K562 (cell line): ENCODE measurements around the gene COX18. TPM values are rescaled to one million over a fixed set of nuclear protein-coding genes. Genes with fewer than 3 reads are reported as not detected.
A peak's percentile ranks its signal among the peaks of the same experiment; 100 is the strongest.

Experiments used
- CBFA2T3 ChIP-seq: fragments of 450-650 bp; IDR thresholded peaks from 2 replicates; pipeline ENCODE4 v1.6.1; 2017
- ETS2 ChIP-seq: IDR thresholded peaks from 2 replicates; pipeline ENCODE4 v1.6.1; 2016; ENCODE audit warnings: borderline replicate concordance, missing genetic modification characterization, mild to moderate bottlenecking, moderate library complexity, missing compliant biosample characterization; ENCODE audit not compliant: poor library complexity, severe bottlenecking
- KLF6 ChIP-seq: fragments of 250-450 bp; sonication (Bioruptor Pico); IDR thresholded peaks from 2 replicates; pipeline ENCODE4 v1.4.0; 2020; ENCODE audit warnings: mild to moderate bottlenecking, moderate library complexity, borderline replicate concordance
- NCOR1 ChIP-seq: fragments of 450-650 bp; IDR thresholded peaks from 2 replicates; pipeline ENCODE4 v1.6.1; 2016; ENCODE audit warnings: mild to moderate bottlenecking, moderate library complexity
- SPI1 ChIP-seq: IDR thresholded peaks from 2 replicates; pipeline ENCODE4 v1.6.1; 2011; ENCODE audit warnings: low read depth, low read length, control low read depth, borderline replicate concordance
- TARDBP ChIP-seq: fragments of 450-650 bp; IDR thresholded peaks from 2 replicates; pipeline ENCODE4 v1.6.1; 2016
- XRCC3 ChIP-seq: fragments of 450-650 bp; IDR thresholded peaks from 2 replicates; pipeline ENCODE4 v1.6.1; 2017; ENCODE audit warnings: mild to moderate bottlenecking, moderate library complexity
- XRCC5 ChIP-seq: fragments of 200-400 bp; formaldehyde crosslinking; IDR thresholded peaks from 2 replicates; pipeline ENCODE4 v1.6.1; 2017; ENCODE audit warnings: low read depth, mild to moderate bottlenecking, low read length
- ZBTB17 ChIP-seq: fragments of 450-650 bp; formaldehyde crosslinking; IDR thresholded peaks from 2 replicates; pipeline ENCODE4 v1.4.0; 2020; ENCODE audit warnings: mild to moderate bottlenecking
- ZNF699 ChIP-seq: fragments of 250-450 bp; sonication (Bioruptor Pico); IDR thresholded peaks from 2 replicates; pipeline ENCODE4 v1.8.0; 2021; ENCODE audit warnings: mild to moderate bottlenecking, moderate library complexity; ENCODE audit not compliant: insufficient replicate concordance
- polyA plus RNA-seq, 8 experiments: library from polyadenylated mRNA; depleted of rRNA in 4 of 8; stranded (reverse) in 5 of 8; unstranded in 3 of 8; fragments of >200 nt; fragmentation: Nextera tagmentation in 2 of 8; fragmentation: Illumina TruSeq in 1 of 8; extraction: Ambion mirVana in 2 of 8; extraction: Trizol in 1 of 8; gene quantifications; 2 replicates each; pipeline versions ENCODE4 v1.2.1 to v1.2.3, GENCODE V29; 2011 to 2014; ENCODE audit warnings: inconsistent platforms in 1 of 8, missing spikeins in 1 of 8
- total RNA-seq, 7 experiments: library from RNA; depleted of rRNA in 6 of 7; stranded (reverse); fragments of >200 nt in 6 of 7; fragmentation: Illumina TruSeq in 2 of 7; extraction: Trizol in 2 of 7; gene quantifications; 2 replicates each; pipeline versions ENCODE4 v1.2.1 to v1.2.3, GENCODE V29; 2011 to 2021; ENCODE audit warnings: low replicate concordance in 1 of 7
- TF ChIP-seq, protein P1 (sequence below): IDR thresholded peaks from 2 replicates; pipeline ENCODE4 v1.6.1; 2012; ENCODE audit warnings: low read depth, low read length, improper control_type of control experiment, borderline replicate concordance
- TF ChIP-seq, protein P2 (sequence below): sonication (generic); formaldehyde crosslinking; IDR thresholded peaks from 2 replicates; pipeline ENCODE4 v1.8.0; 2022; ENCODE audit warnings: mild to moderate bottlenecking, low read depth, missing genetic modification reagents
- TF ChIP-seq, protein P3 (sequence below): sonication (generic); formaldehyde crosslinking; IDR thresholded peaks from 2 replicates; pipeline ENCODE4 v1.9.0; 2022; ENCODE audit warnings: mild to moderate bottlenecking, missing genetic modification reagents
- TF ChIP-seq, protein P4 (sequence below): sonication (generic); formaldehyde crosslinking; IDR thresholded peaks from 2 replicates; pipeline ENCODE4 v1.8.1; 2023; ENCODE audit warnings: missing genetic modification reagents, mild to moderate bottlenecking, borderline replicate concordance
- TF ChIP-seq, protein P5 (sequence below): fragments of 450-650 bp; IDR thresholded peaks from 2 replicates; pipeline ENCODE4 v1.7.1; 2018; ENCODE audit warnings: mild to moderate bottlenecking, low read depth; ENCODE audit not compliant: partially characterized antibody

COX18 gene
- total and polyA plus RNA-seq, 9 of the 15 experiments (the other 6 are each of a cell fraction or from before 2014, with no cell fraction given), result 7.0 to 21.3 (median 14.7) TPM

DNA sequence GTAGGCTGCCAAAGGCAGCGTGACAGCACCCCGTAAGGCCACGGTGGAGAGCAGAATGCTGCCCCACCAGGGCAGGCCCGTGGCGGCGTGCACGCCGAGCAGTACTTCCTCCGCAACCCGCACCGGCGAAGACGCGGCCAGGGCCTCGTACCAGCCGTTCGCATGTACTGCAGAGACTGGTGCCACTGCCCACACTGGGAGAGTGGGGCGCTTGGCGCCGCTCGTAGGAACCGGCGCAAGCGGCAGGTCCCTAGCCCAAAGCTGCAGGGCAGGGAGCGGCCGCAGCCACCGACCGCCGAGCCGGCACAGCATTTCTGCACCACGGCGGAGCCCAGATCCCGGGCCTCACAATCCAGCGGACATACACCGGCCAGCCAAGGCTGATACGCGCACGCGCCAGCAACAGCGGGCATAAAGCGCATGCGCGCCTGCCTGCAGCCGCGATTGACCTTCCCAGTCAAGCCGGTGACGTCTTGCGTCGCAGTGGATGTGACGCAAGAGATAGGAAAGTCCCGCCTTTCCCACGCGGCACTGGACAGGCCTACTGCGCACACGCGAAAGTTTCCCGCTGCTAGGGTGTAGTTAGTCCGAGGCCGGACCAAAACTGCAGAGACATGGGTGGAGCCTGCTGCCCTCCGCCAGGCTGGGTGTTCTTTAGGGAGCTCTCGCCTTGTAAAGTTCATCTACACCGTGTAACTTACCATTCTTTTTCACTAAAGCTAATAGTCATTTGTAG, at the start of gene COX18 (continued):
- peak; percentile 23; the same call in 1 of the 2 replicates for TF ChIP-seq SPI1
- TF ChIP-seq ZBTB17 (CRISPR knock-in tag), result peak; percentile 81
- TF ChIP-seq TARDBP, result 0 out of 2 replicates have a peak, but pooled peaks have one; percentile 73
- no peak for TF ChIP-seq XRCC3
- TF ChIP-seq ETS2 (tag), result no peak
- no peak for TF ChIP-seq ZNF699
- TF ChIP-seq XRCC5, result no peak
- TF ChIP-seq, protein P1, sequence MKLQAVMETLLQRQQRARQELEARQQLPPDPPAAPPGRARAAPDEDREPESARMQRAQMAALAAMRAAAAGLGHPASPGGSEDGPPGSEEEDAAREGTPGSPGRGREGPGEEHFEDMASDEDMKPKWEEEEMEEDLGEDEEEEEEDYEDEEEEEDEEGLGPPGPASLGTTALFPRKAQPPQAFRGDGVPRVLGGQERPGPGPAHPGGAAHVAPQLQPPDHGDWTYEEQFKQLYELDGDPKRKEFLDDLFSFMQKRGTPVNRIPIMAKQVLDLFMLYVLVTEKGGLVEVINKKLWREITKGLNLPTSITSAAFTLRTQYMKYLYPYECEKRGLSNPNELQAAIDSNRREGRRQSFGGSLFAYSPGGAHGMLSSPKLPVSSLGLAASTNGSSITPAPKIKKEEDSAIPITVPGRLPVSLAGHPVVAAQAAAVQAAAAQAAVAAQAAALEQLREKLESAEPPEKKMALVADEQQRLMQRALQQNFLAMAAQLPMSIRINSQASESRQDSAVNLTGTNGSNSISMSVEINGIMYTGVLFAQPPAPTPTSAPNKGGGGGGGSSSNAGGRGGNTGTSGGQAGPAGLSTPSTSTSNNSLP, result no peak
- no peak for TF ChIP-seq KLF6 (CRISPR knock-in tag)
- TF ChIP-seq, protein P2, sequence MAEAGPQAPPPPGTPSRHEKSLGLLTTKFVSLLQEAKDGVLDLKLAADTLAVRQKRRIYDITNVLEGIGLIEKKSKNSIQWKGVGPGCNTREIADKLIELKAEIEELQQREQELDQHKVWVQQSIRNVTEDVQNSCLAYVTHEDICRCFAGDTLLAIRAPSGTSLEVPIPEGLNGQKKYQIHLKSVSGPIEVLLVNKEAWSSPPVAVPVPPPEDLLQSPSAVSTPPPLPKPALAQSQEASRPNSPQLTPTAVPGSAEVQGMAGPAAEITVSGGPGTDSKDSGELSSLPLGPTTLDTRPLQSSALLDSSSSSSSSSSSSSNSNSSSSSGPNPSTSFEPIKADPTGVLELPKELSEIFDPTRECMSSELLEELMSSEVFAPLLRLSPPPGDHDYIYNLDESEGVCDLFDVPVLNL (CRISPR knock-in tag), result peak; percentile 67; the same call in 1 of the 2 replicates
- 0 out of 2 replicates have a peak, but pooled peaks have one; percentile 9 for TF ChIP-seq CBFA2T3
- TF ChIP-seq, protein P3, sequence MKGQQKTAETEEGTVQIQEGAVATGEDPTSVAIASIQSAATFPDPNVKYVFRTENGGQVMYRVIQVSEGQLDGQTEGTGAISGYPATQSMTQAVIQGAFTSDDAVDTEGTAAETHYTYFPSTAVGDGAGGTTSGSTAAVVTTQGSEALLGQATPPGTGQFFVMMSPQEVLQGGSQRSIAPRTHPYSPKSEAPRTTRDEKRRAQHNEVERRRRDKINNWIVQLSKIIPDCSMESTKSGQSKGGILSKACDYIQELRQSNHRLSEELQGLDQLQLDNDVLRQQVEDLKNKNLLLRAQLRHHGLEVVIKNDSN (CRISPR knock-in tag), result peak; percentile 43
- 0 out of 2 replicates have a peak, but pooled peaks have one; percentile 17 for TF ChIP-seq NCOR1
- TF ChIP-seq, protein P4, sequence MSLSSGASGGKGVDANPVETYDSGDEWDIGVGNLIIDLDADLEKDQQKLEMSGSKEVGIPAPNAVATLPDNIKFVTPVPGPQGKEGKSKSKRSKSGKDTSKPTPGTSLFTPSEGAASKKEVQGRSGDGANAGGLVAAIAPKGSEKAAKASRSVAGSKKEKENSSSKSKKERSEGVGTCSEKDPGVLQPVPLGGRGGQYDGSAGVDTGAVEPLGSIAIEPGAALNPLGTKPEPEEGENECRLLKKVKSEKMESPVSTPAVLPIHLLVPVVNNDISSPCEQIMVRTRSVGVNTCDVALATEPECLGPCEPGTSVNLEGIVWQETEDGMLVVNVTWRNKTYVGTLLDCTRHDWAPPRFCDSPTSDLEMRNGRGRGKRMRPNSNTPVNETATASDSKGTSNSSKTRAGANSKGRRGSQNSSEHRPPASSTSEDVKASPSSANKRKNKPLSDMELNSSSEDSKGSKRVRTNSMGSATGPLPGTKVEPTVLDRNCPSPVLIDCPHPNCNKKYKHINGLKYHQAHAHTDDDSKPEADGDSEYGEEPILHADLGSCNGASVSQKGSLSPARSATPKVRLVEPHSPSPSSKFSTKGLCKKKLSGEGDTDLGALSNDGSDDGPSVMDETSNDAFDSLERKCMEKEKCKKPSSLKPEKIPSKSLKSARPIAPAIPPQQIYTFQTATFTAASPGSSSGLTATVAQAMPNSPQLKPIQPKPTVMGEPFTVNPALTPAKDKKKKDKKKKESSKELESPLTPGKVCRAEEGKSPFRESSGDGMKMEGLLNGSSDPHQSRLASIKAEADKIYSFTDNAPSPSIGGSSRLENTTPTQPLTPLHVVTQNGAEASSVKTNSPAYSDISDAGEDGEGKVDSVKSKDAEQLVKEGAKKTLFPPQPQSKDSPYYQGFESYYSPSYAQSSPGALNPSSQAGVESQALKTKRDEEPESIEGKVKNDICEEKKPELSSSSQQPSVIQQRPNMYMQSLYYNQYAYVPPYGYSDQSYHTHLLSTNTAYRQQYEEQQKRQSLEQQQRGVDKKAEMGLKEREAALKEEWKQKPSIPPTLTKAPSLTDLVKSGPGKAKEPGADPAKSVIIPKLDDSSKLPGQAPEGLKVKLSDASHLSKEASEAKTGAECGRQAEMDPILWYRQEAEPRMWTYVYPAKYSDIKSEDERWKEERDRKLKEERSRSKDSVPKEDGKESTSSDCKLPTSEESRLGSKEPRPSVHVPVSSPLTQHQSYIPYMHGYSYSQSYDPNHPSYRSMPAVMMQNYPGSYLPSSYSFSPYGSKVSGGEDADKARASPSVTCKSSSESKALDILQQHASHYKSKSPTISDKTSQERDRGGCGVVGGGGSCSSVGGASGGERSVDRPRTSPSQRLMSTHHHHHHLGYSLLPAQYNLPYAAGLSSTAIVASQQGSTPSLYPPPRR, result peak; percentile 64; the same call in 1 of the 2 replicates
- TF ChIP-seq, protein P5, sequence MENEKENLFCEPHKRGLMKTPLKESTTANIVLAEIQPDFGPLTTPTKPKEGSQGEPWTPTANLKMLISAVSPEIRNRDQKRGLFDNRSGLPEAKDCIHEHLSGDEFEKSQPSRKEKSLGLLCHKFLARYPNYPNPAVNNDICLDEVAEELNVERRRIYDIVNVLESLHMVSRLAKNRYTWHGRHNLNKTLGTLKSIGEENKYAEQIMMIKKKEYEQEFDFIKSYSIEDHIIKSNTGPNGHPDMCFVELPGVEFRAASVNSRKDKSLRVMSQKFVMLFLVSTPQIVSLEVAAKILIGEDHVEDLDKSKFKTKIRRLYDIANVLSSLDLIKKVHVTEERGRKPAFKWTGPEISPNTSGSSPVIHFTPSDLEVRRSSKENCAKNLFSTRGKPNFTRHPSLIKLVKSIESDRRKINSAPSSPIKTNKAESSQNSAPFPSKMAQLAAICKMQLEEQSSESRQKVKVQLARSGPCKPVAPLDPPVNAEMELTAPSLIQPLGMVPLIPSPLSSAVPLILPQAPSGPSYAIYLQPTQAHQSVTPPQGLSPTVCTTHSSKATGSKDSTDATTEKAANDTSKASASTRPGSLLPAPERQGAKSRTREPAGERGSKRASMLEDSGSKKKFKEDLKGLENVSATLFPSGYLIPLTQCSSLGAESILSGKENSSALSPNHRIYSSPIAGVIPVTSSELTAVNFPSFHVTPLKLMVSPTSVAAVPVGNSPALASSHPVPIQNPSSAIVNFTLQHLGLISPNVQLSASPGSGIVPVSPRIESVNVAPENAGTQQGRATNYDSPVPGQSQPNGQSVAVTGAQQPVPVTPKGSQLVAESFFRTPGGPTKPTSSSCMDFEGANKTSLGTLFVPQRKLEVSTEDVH, result peak; percentile 93
